Large intestine (tissue), 3 donors: Measurements from ENCODE around the gene ADCK1. TPM values are rescaled to one million over a fixed set of nuclear protein-coding genes. Genes with fewer than 3 reads are reported as not detected.
"Not testable (repeated sequence)": the region's sequence is repeated elsewhere in the genome, so short reads cannot be mapped to it uniquely, and the experiment has no call there.

Experiments
- DNase-seq, 2 donors: peaks; one replicate each; pipeline versions ENCODE4 v3.0.0 to v3.0.0-alpha.2; 2013
- H3K27ac ChIP-seq: one replicate; pipeline ENCODE4 v1.5.1; 2013; ENCODE audit warnings: low read length
- H3K27me3 ChIP-seq: 2 replicates; pipeline ENCODE4 v1.6.1; 2013; ENCODE audit warnings: low read length; ENCODE audit not compliant: control insufficient read depth, insufficient read depth
- H3K36me3 ChIP-seq: 2 replicates; pipeline ENCODE4 v1.6.1; 2013; ENCODE audit warnings: low read length; ENCODE audit not compliant: control insufficient read depth, insufficient read depth
- H3K4me1 ChIP-seq: one replicate; pipeline ENCODE4 v1.6.1; 2013; ENCODE audit warnings: low read length; ENCODE audit not compliant: control insufficient read depth, insufficient read depth
- H3K4me3 ChIP-seq: one replicate; pipeline ENCODE4 v1.5.1; 2013; ENCODE audit warnings: low read length
- H3K9me3 ChIP-seq: one replicate; pipeline ENCODE4 v1.6.1; 2013; ENCODE audit warnings: mild to moderate bottlenecking, low read depth, low read length, moderate library complexity; ENCODE audit not compliant: control insufficient read depth
- WGBS: methylation state at CpG from one replicate; pipeline ENCODE4 v1.1.5; 2013; ENCODE audit warnings: low lambda C conversion rate; ENCODE audit not compliant: insufficient coverage; 5-methylcytosine and 5-hydroxymethylcytosine counted together
- polyA plus RNA-seq: library from polyadenylated mRNA; unstranded; fragments of 120-200 nt; gene quantifications from one replicate; pipeline ENCODE4 v1.2.1, GENCODE V29; 2013

The ADCK1 gene
- polyA plus RNA-seq, 1 donor: 8.5 TPM

- Histone ChIP-seq H3K27ac (no peak overlapping the region), H3K9me3 (no peaks in the 10 kb centered on the region), H3K4me3 (no peak overlapping the region), H3K36me3 (no peaks in the 10 kb centered on the region), H3K27me3 (no peaks in the 10 kb centered on the region), H3K4me1 (no peaks in the 10 kb centered on the region)
- no peak for DNase-seq
- WGBS: no CpG with 5 or more reads among the region's 3 CpGs
Measured at GRCh38 chr14:77808250-77808649, 8.3 kb downstream of the ADCK1 start.

GRCh38 chr14:77809011-77809410 lies 9.1 kb downstream of the ADCK1 start:
- Histone ChIP-seq H3K27ac (no peak overlapping the region), H3K4me3 (no peak overlapping the region), H3K27me3 (no peaks in the 10 kb centered on the region), H3K36me3 (no peaks in the 10 kb centered on the region), H3K4me1 (no peaks in the 10 kb centered on the region), H3K9me3 (no peaks in the 10 kb centered on the region)
- no CpG with 5 or more reads among the region's 1 CpG for WGBS
- no peak for DNase-seq

GRCh38 chr14:77812028-77812427 lies 12.1 kb downstream of the ADCK1 start:
- H3K4me1 ChIP-seq: no peaks in the 10 kb centered on the region
- H3K9me3 ChIP-seq: no peaks in the 10 kb centered on the region
- H3K27ac ChIP-seq: no peak overlapping the region
- H3K27me3 ChIP-seq: no peaks in the 10 kb centered on the region
- DNase-seq: no peak
- 100% methylated on average over 2 of the region's 2 CpGs for WGBS
- H3K4me3 ChIP-seq: no peak overlapping the region
- no peaks in the 10 kb centered on the region for H3K36me3 ChIP-seq

- DNase-seq: not testable (repeated sequence)
Measured at GRCh38 chr14:77812682-77813081, 12.8 kb downstream of the ADCK1 start.

GRCh38 chr14:77822307-77822706 lies 22.4 kb downstream of the ADCK1 start:
- H3K9me3 ChIP-seq: no peaks in the 10 kb centered on the region
- H3K27ac ChIP-seq: no peak overlapping the region
- WGBS: no CpG with 5 or more reads among the region's 5 CpGs
- peaks cover 29% of the 10 kb centered on the region for H3K36me3 ChIP-seq
- no peak overlapping the region for H3K4me3 ChIP-seq
- DNase-seq: no peak
- H3K27me3 ChIP-seq: no peaks in the 10 kb centered on the region
- no peaks in the 10 kb centered on the region for H3K4me1 ChIP-seq

More at GRCh38 chr14:77812682-77813081, 12.8 kb downstream of the ADCK1 start:
- not testable (repeated sequence) for H3K36me3 ChIP-seq, H3K4me3 ChIP-seq, H3K9me3 ChIP-seq, H3K27ac ChIP-seq, H3K27me3 ChIP-seq, H3K4me1 ChIP-seq
- WGBS: no CpG with 5 or more reads among the region's 6 CpGs

- Histone ChIP-seq H3K36me3 (peaks cover 29% of the 10 kb centered on the region), H3K27me3 (no peaks in the 10 kb centered on the region), H3K4me3 (no peak overlapping the region), H3K9me3 (no peaks in the 10 kb centered on the region), H3K4me1 (no peaks in the 10 kb centered on the region), H3K27ac (no peak overlapping the region)
- WGBS: no CpG with 5 or more reads among the region's 3 CpGs
- DNase-seq: no peak
Measured at GRCh38 chr14:77822741-77823140, 22.8 kb downstream of the ADCK1 start.

GRCh38 chr14:77823378-77823777 lies 23.5 kb downstream of the ADCK1 start:
- no peak for DNase-seq
- Histone ChIP-seq H3K27ac (no peak overlapping the region), H3K9me3 (no peaks in the 10 kb centered on the region), H3K4me1 (no peaks in the 10 kb centered on the region), H3K27me3 (no peaks in the 10 kb centered on the region), H3K36me3 (peaks cover 29% of the 10 kb centered on the region), H3K4me3 (no peak overlapping the region)
- WGBS: no CpG with 5 or more reads among the region's 3 CpGs

GRCh38 chr14:77825895-77826519 lies 26.1 kb downstream of the ADCK1 start:
- no peak overlapping the region for H3K4me3 ChIP-seq
- H3K27ac ChIP-seq: no peak overlapping the region
- H3K36me3 ChIP-seq: peaks cover 27% of the 10 kb centered on the region
- WGBS: 80% methylated on average over 3 of the region's 16 CpGs
- no peak for DNase-seq
- no peaks in the 10 kb centered on the region for H3K4me1 ChIP-seq
- no peaks in the 10 kb centered on the region for H3K9me3 ChIP-seq
- no peaks in the 10 kb centered on the region for H3K27me3 ChIP-seq

- Histone ChIP-seq H3K4me1 (no peaks in the 10 kb centered on the region), H3K27me3 (no peaks in the 10 kb centered on the region), H3K4me3 (no peak overlapping the region), H3K27ac (no peak overlapping the region), H3K9me3 (no peaks in the 10 kb centered on the region), H3K36me3 (peaks cover 24% of the 10 kb centered on the region)
- 60% methylated on average over 1 of the region's 2 CpGs for WGBS
- no peak for DNase-seq
Measured at GRCh38 chr14:77830692-77831091, 30.8 kb downstream of the ADCK1 start.

- no peak for DNase-seq
Measured at GRCh38 chr14:77832297-77832696, 32.4 kb downstream of the ADCK1 start.

GRCh38 chr14:77837926-77838325 lies 38.0 kb downstream of the ADCK1 start:
- no peak overlapping the region for H3K27ac ChIP-seq
- 83% methylated on average over 1 of the region's 7 CpGs for WGBS
- H3K36me3 ChIP-seq: peaks cover 6% of the 10 kb centered on the region
- no peak for DNase-seq
- H3K4me3 ChIP-seq: no peak overlapping the region
- H3K27me3 ChIP-seq: no peaks in the 10 kb centered on the region
- H3K9me3 ChIP-seq: no peaks in the 10 kb centered on the region
- H3K4me1 ChIP-seq: no peaks in the 10 kb centered on the region

More at GRCh38 chr14:77832297-77832696, 32.4 kb downstream of the ADCK1 start:
- Histone ChIP-seq H3K4me3 (no peak overlapping the region), H3K36me3 (peaks cover 22% of the 10 kb centered on the region), H3K27ac (no peak overlapping the region), H3K27me3 (no peaks in the 10 kb centered on the region), H3K4me1 (no peaks in the 10 kb centered on the region), H3K9me3 (no peaks in the 10 kb centered on the region)
- no CpG with 5 or more reads among the region's 3 CpGs for WGBS
